ENCODE results near the gene ARMC6. TPM values are rescaled to one million over a fixed set of nuclear protein-coding genes. Genes with fewer than 3 reads are reported as not detected.

Gene ARMC6
- total RNA-seq, 1 donor from 2014 or later = 15.0 TPM

- Histone ChIP-seq H3K27me3 (ENCODE audit: low read depth) (no peaks in the 10 kb centered on the region), H3K9me3 (replicated peaks) (no peaks in the 10 kb centered on the region), H3K4me3 (no peak overlapping the region), H3K4me1 (peaks cover 32% of the 10 kb centered on the region), H3K27ac (replicated peaks) (peak overlapping the region; percentile 11), H3K36me3 (peaks cover 3% of the 10 kb centered on the region)
- peak; percentile 70 for DNase-seq
- no peak for TF ChIP-seq CTCF (IDR thresholded peaks at IDR 0.05; ENCODE audit: borderline replicate concordance)
- intact Hi-C loops (cut with micrococcal nuclease) = no loop called here
These were observed 50.2 kb downstream of the ARMC6 start for GRCh38 chr19:19083413-19084178.

- no peak for DNase-seq
- no peaks in the 10 kb centered on the region for H3K27me3 ChIP-seq (ENCODE audit: low read depth)
- no peaks in the 10 kb centered on the region for H3K9me3 ChIP-seq (replicated peaks)
- no peak overlapping the region for H3K27ac ChIP-seq (replicated peaks)
- peaks cover 22% of the 10 kb centered on the region for H3K4me1 ChIP-seq
- peaks cover 3% of the 10 kb centered on the region for H3K36me3 ChIP-seq
- H3K4me3 ChIP-seq = no peak overlapping the region
- TF ChIP-seq CTCF (IDR thresholded peaks at IDR 0.05; ENCODE audit: borderline replicate concordance) = no peak
- intact Hi-C loops (cut with micrococcal nuclease) = no loop called here
These were observed 54.3 kb downstream of the ARMC6 start for GRCh38 chr19:19087676-19088075.

- H3K36me3 ChIP-seq = peaks cover 21% of the 10 kb centered on the region
- no peaks in the 10 kb centered on the region for H3K9me3 ChIP-seq (replicated peaks)
- H3K27me3 ChIP-seq (ENCODE audit: low read depth) = no peaks in the 10 kb centered on the region
- no peak overlapping the region for H3K4me3 ChIP-seq
- intact Hi-C loops (cut with micrococcal nuclease) = no loop called here
- H3K4me1 ChIP-seq = peaks cover 4% of the 10 kb centered on the region
- no peak for TF ChIP-seq CTCF (IDR thresholded peaks at IDR 0.05; ENCODE audit: borderline replicate concordance)
- H3K27ac ChIP-seq (replicated peaks) = no peak overlapping the region
- DNase-seq = no peak
These were observed 61.1 kb downstream of the ARMC6 start for GRCh38 chr19:19094513-19094912.

- no peak overlapping the region for H3K4me3 ChIP-seq
- TF ChIP-seq CTCF (IDR thresholded peaks at IDR 0.05; ENCODE audit: borderline replicate concordance) = no peak
- no peaks in the 10 kb centered on the region for H3K4me1 ChIP-seq
- H3K36me3 ChIP-seq = peaks cover 28% of the 10 kb centered on the region
- no peak overlapping the region for H3K27ac ChIP-seq (replicated peaks)
- no peaks in the 10 kb centered on the region for H3K9me3 ChIP-seq (replicated peaks)
- H3K27me3 ChIP-seq (ENCODE audit: low read depth) = no peaks in the 10 kb centered on the region
- DNase-seq = no peak
- intact Hi-C loops (cut with micrococcal nuclease) = no loop called here
These were observed 62.3 kb downstream of the ARMC6 start for GRCh38 chr19:19095691-19096090.

GRCh38 chr19:19096641-19097627, 63.5 kb downstream of the ARMC6 start:
- intact Hi-C loops (cut with micrococcal nuclease) = no loop called here
- Histone ChIP-seq H3K9me3 (replicated peaks) (no peaks in the 10 kb centered on the region), H3K4me1 (no peaks in the 10 kb centered on the region), H3K4me3 (no peak overlapping the region), H3K27me3 (ENCODE audit: low read depth) (no peaks in the 10 kb centered on the region), H3K27ac (replicated peaks) (no peak overlapping the region), H3K36me3 (peaks cover 37% of the 10 kb centered on the region)
- no peak for TF ChIP-seq CTCF (IDR thresholded peaks at IDR 0.05; ENCODE audit: borderline replicate concordance)
- no peak for DNase-seq

Measured in left ventricle myocardium inferior (tissue), 1 donor.